ENCODE data around the gene NLGN1. TPM values are rescaled to one million over a fixed set of nuclear protein-coding genes. Genes with fewer than 3 reads are reported as not detected.

NLGN1 gene
- total RNA-seq, 1 donor from 2014 or later, result 4.5 TPM

GRCh38 chr3:173796890-173797289 lies 399.3 kb downstream of the NLGN1 start:
- DNase-seq (ENCODE audit: low read depth), result no peak
- Histone ChIP-seq H3K27me3 (ENCODE audit: control insufficient read depth, insufficient read depth, low read length) (no peaks in the 10 kb centered on the region), H3K4me3 (ENCODE audit: low read depth, low read length) (no peak overlapping the region), H3K36me3 (ENCODE audit: control insufficient read depth, insufficient read depth, low read length) (no peaks in the 10 kb centered on the region)
- TF ChIP-seq CTCF (IDR thresholded peaks at IDR 0.05; ENCODE audit: insufficient read depth, low read length, poor library complexity, severe bottlenecking), result no peak

GRCh38 chr3:173799060-173799816 lies 401.7 kb downstream of the NLGN1 start:
- H3K36me3 ChIP-seq (ENCODE audit: control insufficient read depth, insufficient read depth, low read length), result no peaks in the 10 kb centered on the region
- DNase-seq (ENCODE audit: low read depth), result no peak
- H3K4me3 ChIP-seq (ENCODE audit: low read depth, low read length), result no peak overlapping the region
- H3K27me3 ChIP-seq (ENCODE audit: control insufficient read depth, insufficient read depth, low read length), result no peaks in the 10 kb centered on the region
- no peak for TF ChIP-seq CTCF (IDR thresholded peaks at IDR 0.05; ENCODE audit: insufficient read depth, low read length, poor library complexity, severe bottlenecking)

- no peak overlapping the region for H3K4me3 ChIP-seq (ENCODE audit: low read depth, low read length)
- H3K36me3 ChIP-seq (ENCODE audit: control insufficient read depth, insufficient read depth, low read length), result no peaks in the 10 kb centered on the region
- no peak for DNase-seq (ENCODE audit: low read depth)
- no peak for TF ChIP-seq CTCF (IDR thresholded peaks at IDR 0.05; ENCODE audit: insufficient read depth, low read length, poor library complexity, severe bottlenecking)
- H3K27me3 ChIP-seq (ENCODE audit: control insufficient read depth, insufficient read depth, low read length), result no peaks in the 10 kb centered on the region
Measured at GRCh38 chr3:173800154-173800553, 402.6 kb downstream of the NLGN1 start.

- H3K36me3 ChIP-seq (ENCODE audit: control insufficient read depth, insufficient read depth, low read length), result no peaks in the 10 kb centered on the region
- DNase-seq (ENCODE audit: low read depth), result no peak
- H3K4me3 ChIP-seq (ENCODE audit: low read depth, low read length), result no peak overlapping the region
- no peaks in the 10 kb centered on the region for H3K27me3 ChIP-seq (ENCODE audit: control insufficient read depth, insufficient read depth, low read length)
- no peak for TF ChIP-seq CTCF (IDR thresholded peaks at IDR 0.05; ENCODE audit: insufficient read depth, low read length, poor library complexity, severe bottlenecking)
Measured at GRCh38 chr3:173814809-173815208, 417.3 kb downstream of the NLGN1 start.

- no peaks in the 10 kb centered on the region for H3K36me3 ChIP-seq (ENCODE audit: control insufficient read depth, insufficient read depth, low read length)
- H3K4me3 ChIP-seq (ENCODE audit: low read depth, low read length), result no peak overlapping the region
- no peak for DNase-seq (ENCODE audit: low read depth)
- no peak for TF ChIP-seq CTCF (IDR thresholded peaks at IDR 0.05; ENCODE audit: insufficient read depth, low read length, poor library complexity, severe bottlenecking)
- H3K27me3 ChIP-seq (ENCODE audit: control insufficient read depth, insufficient read depth, low read length), result no peaks in the 10 kb centered on the region
Measured at GRCh38 chr3:173819368-173819767, 421.8 kb downstream of the NLGN1 start.
